H1 (cell line): ENCODE results near the gene TEAD1. TPM values are rescaled to one million over a fixed set of nuclear protein-coding genes. Genes with fewer than 3 reads are reported as not detected.

ENCODE experiments used
- PHF8 ChIP-seq: fragments of 200-600 bp; sonication (generic); conservative IDR thresholded peaks from 2 replicates; pipeline ENCODE4 v1.7.1; 2012; ENCODE audit warnings: low read depth, mild to moderate bottlenecking, inconsistent platforms, low read length, moderate library complexity
- SIRT6 ChIP-seq: IDR thresholded peaks from one replicate; pipeline ENCODE4 v1.7.1; 2012; ENCODE audit warnings: low read length, inconsistent platforms
- SP2 ChIP-seq: IDR thresholded peaks from 2 replicates; pipeline ENCODE4 v1.6.1; 2012; ENCODE audit warnings: mild to moderate bottlenecking, low read length, inconsistent platforms
- USF2 ChIP-seq: IDR thresholded peaks from 2 replicates; pipeline ENCODE4 v1.6.1; 2011; ENCODE audit warnings: low read length, improper control_type of control experiment
- polyA plus RNA-seq, 7 experiments: library from polyadenylated mRNA; depleted of rRNA in 3 of 7; stranded (reverse) in 5 of 7; unstranded in 2 of 7; fragments of >200 nt in 5 of 7; fragments of 200-250 nt in 2 of 7; gene quantifications; 1 replicate in 5 of 7; 2 replicates in 1 of 7; 4 replicates in 1 of 7; pipeline versions ENCODE4 v1.2.1 to v1.2.3, GENCODE V29; 2011 to 2013; ENCODE audit warnings: missing spikeins in 2 of 7, mixed read lengths in 2 of 7
- total RNA-seq: library from RNA; stranded (reverse); fragmentation: NEBNext Ultra II Directional; extraction: Animal tissue kit (Norgen Biotek cat#: 25700); gene quantifications from 2 replicates; pipeline ENCODE4 v1.2.1, GENCODE V29; 2021

TEAD1 gene
- total and polyA plus RNA-seq, 2 of the 8 experiments (the other 6 are each of a cell fraction or from before 2014, with no cell fraction given) = 15.6 to 67.4 TPM

GRCh38 chr11:12924650-12925049 lies 250.4 kb downstream of the TEAD1 start (continued):
- TF ChIP-seq USF2 = no peak
- TF ChIP-seq SP2 = no peak
- no peak for TF ChIP-seq PHF8
- TF ChIP-seq SIRT6 = no peak
